H1 (cell line): ENCODE results near the gene ACSF3. TPM values are rescaled to one million over a fixed set of nuclear protein-coding genes. Genes with fewer than 3 reads are reported as not detected.

Experiments
- CTCF ChIA-PET: fragments of 300-600 bp; sonication (Branson Sonifier 250); formaldehyde crosslinking; loops from one replicate; lab custom pipeline; 2021; ENCODE audit not compliant: partially characterized antibody; lab: Charles Lee
- POLR2A ChIA-PET: fragments of 300-600 bp; sonication (Branson Sonifier 250); formaldehyde crosslinking; loops from one replicate; lab custom pipeline; 2021; ENCODE audit warnings: inconsistent platforms; ENCODE audit not compliant: partially characterized antibody; lab: Charles Lee
- DNase-seq, 2 experiments: peaks; one replicate each; pipeline versions ENCODE4 v3.0.0 to v3.0.0-alpha.2; 2010 to 2022; ENCODE audit warnings: low spot score in 2 of 2, low read depth in 1 of 2, mixed read lengths in 1 of 2
- FAIRE-seq: peaks from 2 replicates; lab custom pipeline; 2011; peaks lifted over from hg19 to GRCh38; lab: Jason Lieb, UNC
- H2AFZ ChIP-seq: 2 replicates; pipeline ENCODE4 v1.8.1; 2012; ENCODE audit warnings: low read length, inconsistent platforms
- H2AK5ac ChIP-seq: 2 replicates; pipeline ENCODE4 v1.6.1; 2013; ENCODE audit warnings: low read depth, low read length
- H2BK120ac ChIP-seq: replicated peaks from 2 replicates; pipeline ENCODE3; 2013; ENCODE audit warnings: low read depth, low read length, inconsistent platforms
- H2BK12ac ChIP-seq: 2 replicates; pipeline ENCODE4 v1.6.1; 2013; ENCODE audit warnings: low read depth, low read length
- H2BK15ac ChIP-seq: 2 replicates; pipeline ENCODE4 v1.6.1; 2013; ENCODE audit warnings: low read length
- H2BK20ac ChIP-seq: 2 replicates; pipeline ENCODE4 v1.6.1; 2013; ENCODE audit warnings: low read length
- H2BK5ac ChIP-seq: 2 replicates; pipeline ENCODE4 v1.6.1; 2013; ENCODE audit warnings: low read depth, low read length
- H3K14ac ChIP-seq: 2 replicates; pipeline ENCODE4 v1.6.1; 2013; ENCODE audit warnings: inconsistent platforms; ENCODE audit not compliant: insufficient read length
- H3K18ac ChIP-seq: 2 replicates; pipeline ENCODE4 v1.6.1; 2013; ENCODE audit warnings: low read length; ENCODE audit errors: extremely low read depth
- H3K23ac ChIP-seq: 2 replicates; pipeline ENCODE4 v1.6.1; 2013; ENCODE audit warnings: inconsistent platforms; ENCODE audit not compliant: insufficient read length
- H3K23me2 ChIP-seq: 2 replicates; pipeline ENCODE4 v1.6.1; 2013; ENCODE audit warnings: low read depth, low read length
- H3K27ac ChIP-seq: 2 replicates; pipeline ENCODE4 v1.6.1; 2011; ENCODE audit warnings: low read depth, low read length, inconsistent platforms
- H3K27me3 ChIP-seq, 4 experiments: replicated peaks in 1 of 4; 1 replicate in 1 of 4; 2 replicates in 3 of 4; pipeline versions ENCODE4 v1.6.1 to v1.8.1; 2011 to 2013; ENCODE audit warnings: low read length in 3 of 4, mild to moderate bottlenecking in 3 of 4, inconsistent platforms in 2 of 4, mixed read lengths in 2 of 4, moderate library complexity in 1 of 4; ENCODE audit not compliant: control insufficient read depth in 3 of 4, insufficient read depth in 3 of 4; ENCODE audit errors: extremely low read depth in 1 of 4
- H3K36me3 ChIP-seq, 4 experiments: 2 replicates each; pipeline versions ENCODE4 v1.6.1 to v1.8.1; 2011 to 2013; ENCODE audit warnings: mild to moderate bottlenecking in 4 of 4, low read length in 3 of 4, moderate library complexity in 2 of 4, control low read depth in 1 of 4, inconsistent platforms in 1 of 4; ENCODE audit not compliant: insufficient read depth in 4 of 4, control insufficient read depth in 2 of 4
- H3K4ac ChIP-seq: replicated peaks from 2 replicates; pipeline ENCODE3; 2013; ENCODE audit warnings: low read length, low read depth, mixed read lengths, inconsistent platforms; ENCODE audit not compliant: insufficient read length
- H3K4me1 ChIP-seq, 4 experiments: replicated peaks in 1 of 4; 1 replicate in 1 of 4; 2 replicates in 3 of 4; pipeline versions ENCODE4 v1.6.1 to v1.8.1; 2011 to 2013; ENCODE audit warnings: low read length in 3 of 4, inconsistent platforms in 2 of 4, mixed read lengths in 1 of 4; ENCODE audit not compliant: insufficient read depth in 4 of 4, control insufficient read depth in 3 of 4
- H3K4me2 ChIP-seq, 2 experiments: 2 replicates each; pipeline versions ENCODE4 v1.6.1 to v1.8.1; 2011 to 2013; ENCODE audit warnings: low read depth in 2 of 2, low read length in 2 of 2, control low read depth in 1 of 2, inconsistent platforms in 1 of 2, mild to moderate bottlenecking in 1 of 2; ENCODE audit not compliant: insufficient read depth in 1 of 2
- H3K4me3 ChIP-seq, 4 experiments: fragments of 200-600, 300-600 bp in 1 of 4; sonication (generic), shearing (Covaris generic), sonication (Bioruptor Twin) in 1 of 4; 2 replicates each; pipeline versions ENCODE4 v1.5.1 to v1.8.1; 2011 to 2016; ENCODE audit warnings: low read length in 4 of 4, low read depth in 3 of 4, control low read depth in 2 of 4, inconsistent platforms in 2 of 4, mild to moderate bottlenecking in 2 of 4, mixed read lengths in 1 of 4, moderate library complexity in 1 of 4; ENCODE audit not compliant: insufficient read depth in 2 of 4; ENCODE audit errors: extremely low read depth in 1 of 4
- H3K56ac ChIP-seq: replicated peaks from 2 replicates; pipeline ENCODE3; 2013; ENCODE audit warnings: low read depth, mild to moderate bottlenecking, mixed read lengths, low read length, inconsistent platforms; ENCODE audit not compliant: insufficient read length
- H3K79me1 ChIP-seq: 2 replicates; pipeline ENCODE4 v1.6.1; 2013; ENCODE audit warnings: low read depth, low read length, control low read depth
- H3K79me2 ChIP-seq, 2 experiments: 2 replicates each; pipeline versions ENCODE4 v1.6.1 to v1.8.1; 2012 to 2013; ENCODE audit warnings: low read length in 2 of 2, mild to moderate bottlenecking in 2 of 2, inconsistent platforms in 1 of 2; ENCODE audit not compliant: insufficient read depth in 2 of 2, control insufficient read depth in 1 of 2
- H3K9ac ChIP-seq, 4 experiments: replicated peaks in 1 of 4; 1 replicate in 1 of 4; 2 replicates in 3 of 4; pipeline versions ENCODE4 v1.6.1 to v1.8.1; 2011 to 2013; ENCODE audit warnings: low read depth in 3 of 4, low read length in 3 of 4, control low read depth in 2 of 4, mild to moderate bottlenecking in 2 of 4, moderate library complexity in 2 of 4, inconsistent platforms in 1 of 4; ENCODE audit errors: extremely low read depth in 1 of 4
- H3K9me3 ChIP-seq, 2 experiments: 2 replicates each; pipeline versions ENCODE4 v1.6.1 to v1.8.1; 2012 to 2013; ENCODE audit warnings: mild to moderate bottlenecking in 2 of 2, moderate library complexity in 2 of 2, control low read depth in 1 of 2, inconsistent platforms in 1 of 2, low read depth in 1 of 2, low read length in 1 of 2, mixed read lengths in 1 of 2; ENCODE audit not compliant: insufficient read depth in 2 of 2
- H4K20me1 ChIP-seq, 2 experiments: replicated peaks in 1 of 2; 2 replicates each; pipeline versions ENCODE3 to v1.8.1; 2011 to 2013; ENCODE audit warnings: inconsistent platforms in 2 of 2, low read length in 2 of 2, mild to moderate bottlenecking in 1 of 2; ENCODE audit not compliant: insufficient read depth in 2 of 2, control insufficient read depth in 1 of 2
- H4K5ac ChIP-seq: 2 replicates; pipeline ENCODE4 v1.6.1; 2013; ENCODE audit warnings: low read length, low read depth, mixed read lengths, inconsistent platforms; ENCODE audit not compliant: insufficient read length
- H4K8ac ChIP-seq: 2 replicates; pipeline ENCODE4 v1.8.0; 2013; ENCODE audit warnings: mild to moderate bottlenecking, moderate library complexity, low read length, inconsistent platforms; ENCODE audit not compliant: insufficient read depth; ENCODE audit errors: extremely low read depth
- H4K91ac ChIP-seq: replicated peaks from 2 replicates; pipeline ENCODE3; 2013; ENCODE audit warnings: low read length, mixed read lengths, inconsistent platforms; ENCODE audit not compliant: insufficient read length
- POU5F1 ChIP-seq: IDR thresholded peaks from 2 replicates; pipeline ENCODE4 v1.6.1; 2011; ENCODE audit warnings: low read depth, mild to moderate bottlenecking, low read length, moderate library complexity
- RAD21 ChIP-seq, 2 experiments: IDR thresholded peaks in 1 of 2; conservative IDR thresholded peaks in 1 of 2; 2 replicates each; pipeline ENCODE4 v1.6.1; 2011; ENCODE audit warnings: low read depth in 2 of 2, low read length in 2 of 2, improper control_type of control experiment in 1 of 2, inconsistent platforms in 1 of 2, mild to moderate bottlenecking in 1 of 2, moderate library complexity in 1 of 2
- RXRA ChIP-seq: IDR thresholded peaks from 2 replicates; pipeline ENCODE4 v1.6.1; 2011; ENCODE audit warnings: low read depth, mild to moderate bottlenecking, low read length, moderate library complexity; ENCODE audit not compliant: insufficient read depth
- SAP30 ChIP-seq: fragments of 300-600 bp; sonication (generic); IDR thresholded peaks from 2 replicates; pipeline ENCODE4 v1.7.1; 2012; ENCODE audit warnings: low read length, moderate library complexity, mild to moderate bottlenecking, inconsistent platforms; ENCODE audit not compliant: insufficient read depth, insufficient replicate concordance
- SIRT6 ChIP-seq: IDR thresholded peaks from one replicate; pipeline ENCODE4 v1.7.1; 2012; ENCODE audit warnings: low read length, inconsistent platforms
- TCF12 ChIP-seq: IDR thresholded peaks from 2 replicates; pipeline ENCODE4 v1.6.1; 2011; ENCODE audit warnings: low read depth, mild to moderate bottlenecking, low read length
- WGBS, 2 experiments: shearing (Covaris generic) in 1 of 2; methylation state at CpG; one replicate each; pipeline versions ENCODE4 v1.1.6 to v1.1.7; 2013 to 2015; ENCODE audit warnings: low lambda C conversion rate in 2 of 2, mixed read lengths in 2 of 2, inconsistent platforms in 1 of 2, low coverage in 1 of 2, missing lambda C conversion rate in 1 of 2; ENCODE audit not compliant: insufficient replicate concordance in 2 of 2, insufficient coverage in 1 of 2, insufficient read length in 1 of 2; ENCODE audit errors: extremely low coverage in 1 of 2, missing lambda C conversion rate in 1 of 2; 5-methylcytosine and 5-hydroxymethylcytosine counted together
- polyA plus RNA-seq, 7 experiments: library from polyadenylated mRNA; depleted of rRNA in 3 of 7; stranded (reverse) in 5 of 7; unstranded in 2 of 7; fragments of >200 nt in 5 of 7; fragments of 200-250 nt in 2 of 7; gene quantifications; 1 replicate in 5 of 7; 2 replicates in 1 of 7; 4 replicates in 1 of 7; pipeline versions ENCODE4 v1.2.1 to v1.2.3, GENCODE V29; 2011 to 2013; ENCODE audit warnings: missing spikeins in 2 of 7, mixed read lengths in 2 of 7
- total RNA-seq: library from RNA; stranded (reverse); fragmentation: NEBNext Ultra II Directional; extraction: Animal tissue kit (Norgen Biotek cat#: 25700); gene quantifications from 2 replicates; pipeline ENCODE4 v1.2.1, GENCODE V29; 2021
- TF ChIP-seq, protein P1 (sequence below): IDR thresholded peaks from 2 replicates; pipeline ENCODE4 v1.6.1; 2012; ENCODE audit warnings: inconsistent platforms
- TF ChIP-seq, protein P2 (sequence below): IDR thresholded peaks from 2 replicates; pipeline ENCODE4 v1.6.1; 2012; ENCODE audit warnings: low read length, inconsistent platforms

ACSF3 gene
- total and polyA plus RNA-seq, 2 of the 8 experiments (the other 6 are each of a cell fraction or from before 2014, with no cell fraction given): 15.6 to 22.9 TPM

DNA sequence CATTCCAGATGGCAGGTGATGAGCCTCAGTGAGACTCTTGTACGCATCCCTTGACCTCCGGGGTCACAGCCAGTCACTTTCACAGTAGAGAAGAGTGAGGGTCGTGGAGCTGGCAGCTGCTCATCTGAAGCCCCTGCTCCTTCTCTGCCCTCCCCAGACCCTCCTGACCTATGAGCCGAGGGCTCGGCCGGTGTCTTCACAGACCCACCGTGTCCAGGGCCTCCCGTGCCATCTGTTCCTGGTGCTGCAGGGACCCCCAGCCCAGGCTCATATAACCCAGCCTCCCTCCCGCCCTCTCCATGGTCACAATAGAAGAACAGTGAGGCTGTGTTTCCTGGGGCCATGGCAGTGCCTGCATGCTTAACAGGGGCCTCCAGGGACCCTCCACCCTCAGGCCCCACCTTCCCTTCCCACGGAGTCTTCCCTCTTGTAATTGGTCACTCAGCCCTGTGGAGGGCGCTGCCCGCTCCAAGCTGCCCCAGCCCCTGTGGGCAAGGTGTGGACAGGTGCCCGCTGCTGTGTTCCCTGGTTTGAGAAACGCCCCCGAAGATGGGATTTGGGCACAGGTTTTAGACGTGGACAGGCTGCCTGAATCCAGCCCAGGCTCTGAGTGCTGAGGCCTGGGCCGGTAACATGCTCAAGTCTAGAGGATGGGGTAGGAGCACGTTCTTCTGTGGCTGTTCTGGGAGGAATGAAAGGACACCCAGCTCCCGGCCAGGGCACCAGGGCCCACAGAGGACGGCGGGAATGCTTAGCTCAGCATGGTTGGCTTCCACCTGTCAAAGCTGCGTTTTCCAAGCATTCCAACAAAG lies 38.7 kb downstream of the ACSF3 start:
- H2AK5ac ChIP-seq: no peak overlapping the region
- peaks cover 0 to 5% of the 10 kb centered on the region in 2 experiments for H4K20me1 ChIP-seq
- no peak overlapping the region for H3K4me3 ChIP-seq
- H3K9ac ChIP-seq: no peak overlapping the region
- no peak overlapping the region for H2BK20ac ChIP-seq
- no peak overlapping the region for H3K4me2 ChIP-seq
- no peak overlapping the region for H2BK5ac ChIP-seq
- no peak for FAIRE-seq
- DNase-seq: no peak
- H3K79me2 ChIP-seq: no peaks in the 10 kb centered on the region
- H2AFZ ChIP-seq: no peak overlapping the region
- H2BK120ac ChIP-seq: no peak overlapping the region
- H3K56ac ChIP-seq: no peak overlapping the region
- no peaks in the 10 kb centered on the region for H3K79me1 ChIP-seq
- no peak overlapping the region for H2BK12ac ChIP-seq
- H3K27ac ChIP-seq: no peak overlapping the region
- H3K9me3 ChIP-seq: no peaks in the 10 kb centered on the region; a peak in 1 of 4 replicates
- H4K91ac ChIP-seq: no peak overlapping the region
- ChIA-PET CTCF (interaction anchor here (0.6 to 2.8 kb wide), 6 partner anchors 9 to 379 kb away, joined by 3 to 10 read pairs (median 3); no protein-coding TSS in a partner anchor), POLR2A (interaction anchor here (0.7 kb wide), 1 partner anchor 192 kb away, joined by 3 read pairs; no protein-coding TSS in a partner anchor)
- H3K18ac ChIP-seq: no peak overlapping the region
- H3K4me1 ChIP-seq: no peaks in the 10 kb centered on the region
- 89% methylated on average over 22 of the region's 22 CpGs; no CpG with 5 or more reads in 1 of the 2 experiments for WGBS, 2 experiments
- H3K4ac ChIP-seq: no peak overlapping the region
- no peaks in the 10 kb centered on the region for H3K23me2 ChIP-seq
- H3K27me3 ChIP-seq: no peaks in the 10 kb centered on the region
- H3K14ac ChIP-seq: no peak overlapping the region
- no peak overlapping the region for H2BK15ac ChIP-seq
- no peak overlapping the region for H3K23ac ChIP-seq
- no peak overlapping the region for H4K5ac ChIP-seq
- peaks cover 0 to 15% (median 10%) of the 10 kb centered on the region in 4 experiments; a peak in 4 of 8 replicates for H3K36me3 ChIP-seq
- no peak overlapping the region for H4K8ac ChIP-seq
- TF ChIP-seq, protein P1, sequence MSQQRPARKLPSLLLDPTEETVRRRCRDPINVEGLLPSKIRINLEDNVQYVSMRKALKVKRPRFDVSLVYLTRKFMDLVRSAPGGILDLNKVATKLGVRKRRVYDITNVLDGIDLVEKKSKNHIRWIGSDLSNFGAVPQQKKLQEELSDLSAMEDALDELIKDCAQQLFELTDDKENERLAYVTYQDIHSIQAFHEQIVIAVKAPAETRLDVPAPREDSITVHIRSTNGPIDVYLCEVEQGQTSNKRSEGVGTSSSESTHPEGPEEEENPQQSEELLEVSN: no peak
- TF ChIP-seq SIRT6 (no peak), RAD21 (IDR thresholded peaks at IDR 0.05 in 1 of 2, conservative IDR thresholded peaks at IDR 0.05 in 1 of 2; ENCODE audit: low read depth in 2 of 2, low read length in 2 of 2) (peak in 1 of 2 experiments; percentile 35; a peak in 2 of 4 replicates), RXRA (no peak), TCF12 (no peak), POU5F1 (no peak), SAP30 (no peak)
- TF ChIP-seq, protein P2, sequence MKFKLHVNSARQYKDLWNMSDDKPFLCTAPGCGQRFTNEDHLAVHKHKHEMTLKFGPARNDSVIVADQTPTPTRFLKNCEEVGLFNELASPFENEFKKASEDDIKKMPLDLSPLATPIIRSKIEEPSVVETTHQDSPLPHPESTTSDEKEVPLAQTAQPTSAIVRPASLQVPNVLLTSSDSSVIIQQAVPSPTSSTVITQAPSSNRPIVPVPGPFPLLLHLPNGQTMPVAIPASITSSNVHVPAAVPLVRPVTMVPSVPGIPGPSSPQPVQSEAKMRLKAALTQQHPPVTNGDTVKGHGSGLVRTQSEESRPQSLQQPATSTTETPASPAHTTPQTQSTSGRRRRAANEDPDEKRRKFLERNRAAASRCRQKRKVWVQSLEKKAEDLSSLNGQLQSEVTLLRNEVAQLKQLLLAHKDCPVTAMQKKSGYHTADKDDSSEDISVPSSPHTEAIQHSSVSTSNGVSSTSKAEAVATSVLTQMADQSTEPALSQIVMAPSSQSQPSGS: no peak
